ENCODE data around the gene P2RX2.

DNA sequence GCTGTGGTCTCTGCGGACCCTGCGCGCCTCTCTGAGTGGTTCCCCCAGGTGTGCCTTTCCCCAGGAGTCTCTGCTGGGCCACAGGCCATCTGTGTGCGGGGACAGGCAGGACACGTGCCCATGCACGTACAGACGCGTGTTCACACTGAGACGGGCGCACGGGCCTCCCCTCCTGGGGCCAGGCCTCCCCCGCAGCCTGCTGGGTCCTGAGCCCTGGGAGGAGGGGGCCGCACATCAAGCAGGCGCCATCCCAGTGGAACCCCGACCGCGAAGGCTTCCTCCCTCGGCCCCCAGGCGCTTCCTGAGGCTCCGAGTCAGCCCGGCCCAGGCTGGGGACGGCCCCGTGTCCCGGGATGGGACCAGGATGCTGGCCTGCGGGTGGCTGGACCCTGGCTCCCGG, 47.9 kb upstream of the P2RX2 start:
- TF ChIP-seq POLR2A (IDR thresholded peaks at IDR 0.05; ENCODE audit: low read depth, low read length): no peak
- no peak for TF ChIP-seq POLR2AphosphoS5 (IDR thresholded peaks at IDR 0.05; ENCODE audit: low read depth, low read length)

All from GM12891 (cell line).